ENCODE measurements around the gene UPP2. TPM values are rescaled to one million over a fixed set of nuclear protein-coding genes. Genes with fewer than 3 reads are reported as not detected.

Gene UPP2
- total and polyA plus RNA-seq, 2 of the 13 experiments (the other 11 are each of a cell fraction or from before 2014, with no cell fraction given) = 0.07 to 0.28 TPM

GRCh38 chr2:158131919-158132566 lies 30.4 kb downstream of the UPP2 start (continued):
- TF ChIP-seq ETV5 (CRISPR knock-in tag; IDR thresholded peaks at IDR 0.05; ENCODE audit: borderline replicate concordance) = peak; percentile 66; the same call in 1 of the 2 replicates
- TF ChIP-seq FOSL1 (CRISPR knock-in tag; IDR thresholded peaks at IDR 0.05; ENCODE audit: borderline replicate concordance) = no peak
- TF ChIP-seq, protein P1, sequence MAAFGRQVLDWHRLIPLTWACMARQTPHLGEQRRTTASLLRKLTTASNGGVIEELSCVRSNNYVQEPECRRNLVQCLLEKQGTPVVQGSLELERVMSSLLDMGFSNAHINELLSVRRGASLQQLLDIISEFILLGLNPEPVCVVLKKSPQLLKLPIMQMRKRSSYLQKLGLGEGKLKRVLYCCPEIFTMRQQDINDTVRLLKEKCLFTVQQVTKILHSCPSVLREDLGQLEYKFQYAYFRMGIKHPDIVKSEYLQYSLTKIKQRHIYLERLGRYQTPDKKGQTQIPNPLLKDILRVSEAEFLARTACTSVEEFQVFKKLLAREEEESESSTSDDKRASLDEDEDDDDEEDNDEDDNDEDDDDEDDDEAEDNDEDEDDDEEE (CRISPR knock-in tag; IDR thresholded peaks at IDR 0.05) = no peak
- no peak; the same call in 1 of the 2 replicates for TF ChIP-seq MXD4 (CRISPR knock-in tag; IDR thresholded peaks at IDR 0.05)
- no peak for TF ChIP-seq ZNF558 (CRISPR knock-in tag; IDR thresholded peaks at IDR 0.05; ENCODE audit: borderline replicate concordance)
- 0 out of 2 replicates have a peak, but pooled peaks have one; percentile 27 for TF ChIP-seq ZFP82 (CRISPR knock-in tag; IDR thresholded peaks at IDR 0.05; ENCODE audit: borderline replicate concordance)
- TF ChIP-seq, protein P2, sequence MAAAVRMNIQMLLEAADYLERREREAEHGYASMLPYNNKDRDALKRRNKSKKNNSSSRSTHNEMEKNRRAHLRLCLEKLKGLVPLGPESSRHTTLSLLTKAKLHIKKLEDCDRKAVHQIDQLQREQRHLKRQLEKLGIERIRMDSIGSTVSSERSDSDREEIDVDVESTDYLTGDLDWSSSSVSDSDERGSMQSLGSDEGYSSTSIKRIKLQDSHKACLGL (CRISPR knock-in tag; IDR thresholded peaks at IDR 0.05) = no peak
- TF ChIP-seq PRPF4 (IDR thresholded peaks at IDR 0.05; ENCODE audit: low read depth, low read length, poor library complexity, severe bottlenecking) = no peak
- TF ChIP-seq, protein P3, sequence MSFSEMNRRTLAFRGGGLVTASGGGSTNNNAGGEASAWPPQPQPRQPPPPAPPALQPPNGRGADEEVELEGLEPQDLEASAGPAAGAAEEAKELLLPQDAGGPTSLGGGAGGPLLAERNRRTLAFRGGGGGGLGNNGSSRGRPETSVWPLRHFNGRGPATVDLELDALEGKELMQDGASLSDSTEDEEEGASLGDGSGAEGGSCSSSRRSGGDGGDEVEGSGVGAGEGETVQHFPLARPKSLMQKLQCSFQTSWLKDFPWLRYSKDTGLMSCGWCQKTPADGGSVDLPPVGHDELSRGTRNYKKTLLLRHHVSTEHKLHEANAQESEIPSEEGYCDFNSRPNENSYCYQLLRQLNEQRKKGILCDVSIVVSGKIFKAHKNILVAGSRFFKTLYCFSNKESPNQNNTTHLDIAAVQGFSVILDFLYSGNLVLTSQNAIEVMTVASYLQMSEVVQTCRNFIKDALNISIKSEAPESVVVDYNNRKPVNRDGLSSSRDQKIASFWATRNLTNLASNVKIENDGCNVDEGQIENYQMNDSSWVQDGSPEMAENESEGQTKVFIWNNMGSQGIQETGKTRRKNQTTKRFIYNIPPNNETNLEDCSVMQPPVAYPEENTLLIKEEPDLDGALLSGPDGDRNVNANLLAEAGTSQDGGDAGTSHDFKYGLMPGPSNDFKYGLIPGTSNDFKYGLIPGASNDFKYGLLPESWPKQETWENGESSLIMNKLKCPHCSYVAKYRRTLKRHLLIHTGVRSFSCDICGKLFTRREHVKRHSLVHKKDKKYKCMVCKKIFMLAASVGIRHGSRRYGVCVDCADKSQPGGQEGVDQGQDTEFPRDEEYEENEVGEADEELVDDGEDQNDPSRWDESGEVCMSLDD (CRISPR knock-in tag; IDR thresholded peaks at IDR 0.05; ENCODE audit: borderline replicate concordance) = 0 out of 2 replicates have a peak, but pooled peaks have one; percentile 14
- TF ChIP-seq ZNF543 (CRISPR knock-in tag; IDR thresholded peaks at IDR 0.05) = peak; percentile 88; the same call in 1 of the 2 replicates
- TF ChIP-seq MYC (CRISPR knock-in tag; IDR thresholded peaks at IDR 0.05; ENCODE audit: borderline replicate concordance) = peak; percentile 82
- TF ChIP-seq CENPT (CRISPR knock-in tag; IDR thresholded peaks at IDR 0.05; ENCODE audit: low read depth) = no peak
- TF ChIP-seq, protein P4, sequence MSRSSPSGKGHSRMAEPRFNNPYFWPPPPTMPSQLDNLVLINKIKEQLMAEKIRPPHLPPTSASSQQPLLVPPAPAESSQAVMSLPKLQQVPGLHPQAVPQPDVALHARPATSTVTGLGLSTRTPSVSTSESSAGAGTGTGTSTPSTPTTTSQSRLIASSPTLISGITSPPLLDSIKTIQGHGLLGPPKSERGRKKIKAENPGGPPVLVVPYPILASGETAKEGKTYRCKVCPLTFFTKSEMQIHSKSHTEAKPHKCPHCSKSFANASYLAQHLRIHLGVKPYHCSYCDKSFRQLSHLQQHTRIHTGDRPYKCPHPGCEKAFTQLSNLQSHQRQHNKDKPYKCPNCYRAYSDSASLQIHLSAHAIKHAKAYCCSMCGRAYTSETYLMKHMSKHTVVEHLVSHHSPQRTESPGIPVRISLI (CRISPR knock-in tag; IDR thresholded peaks at IDR 0.05; ENCODE audit: borderline replicate concordance) = peak; percentile 44; the same call in 1 of the 2 replicates
- peak; percentile 75 for TF ChIP-seq FOSL2 (CRISPR knock-in tag; IDR thresholded peaks at IDR 0.05)
- TF ChIP-seq ZNF333 (CRISPR knock-in tag; IDR thresholded peaks at IDR 0.05; ENCODE audit: borderline replicate concordance) = no peak
- TF ChIP-seq, protein P5, sequence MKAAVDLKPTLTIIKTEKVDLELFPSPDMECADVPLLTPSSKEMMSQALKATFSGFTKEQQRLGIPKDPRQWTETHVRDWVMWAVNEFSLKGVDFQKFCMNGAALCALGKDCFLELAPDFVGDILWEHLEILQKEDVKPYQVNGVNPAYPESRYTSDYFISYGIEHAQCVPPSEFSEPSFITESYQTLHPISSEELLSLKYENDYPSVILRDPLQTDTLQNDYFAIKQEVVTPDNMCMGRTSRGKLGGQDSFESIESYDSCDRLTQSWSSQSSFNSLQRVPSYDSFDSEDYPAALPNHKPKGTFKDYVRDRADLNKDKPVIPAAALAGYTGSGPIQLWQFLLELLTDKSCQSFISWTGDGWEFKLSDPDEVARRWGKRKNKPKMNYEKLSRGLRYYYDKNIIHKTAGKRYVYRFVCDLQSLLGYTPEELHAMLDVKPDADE (CRISPR knock-in tag; IDR thresholded peaks at IDR 0.05) = no peak
- peak; percentile 68; the same call in 1 of the 2 replicates for TF ChIP-seq ZNF317 (CRISPR knock-in tag; IDR thresholded peaks at IDR 0.05)
- no peak for TF ChIP-seq ZSCAN25 (CRISPR knock-in tag; IDR thresholded peaks at IDR 0.05)
- TF ChIP-seq ZNF839 (CRISPR knock-in tag; IDR thresholded peaks at IDR 0.05; ENCODE audit: borderline replicate concordance) = no peak
- peak; percentile 94 for TF ChIP-seq FOXK2 (IDR thresholded peaks at IDR 0.05)
- 0 out of 2 replicates have a peak, but pooled peaks have one; percentile 38 for TF ChIP-seq ZBTB7A (CRISPR knock-in tag; IDR thresholded peaks at IDR 0.05)
- TF ChIP-seq BRF2 (CRISPR knock-in tag; IDR thresholded peaks at IDR 0.05) = no peak
